Lung (tissue), 12 donors: ENCODE measurements around the gene MICAL2. TPM values are rescaled to one million over a fixed set of nuclear protein-coding genes. Genes with fewer than 3 reads are reported as not detected.

Experiments used
- ATAC-seq: fragments of 200-7000 bp; cut with Tn5 transposase; one replicate; pipeline ENCODE4 v1.9.1; 2020; ENCODE audit warnings: moderate number of reproducible peaks; ENCODE audit not compliant: insufficient read depth, low FRiP score
- DNase-seq, 3 donors: peaks; one replicate each; pipeline ENCODE4 v3.0.0-alpha.2; 2013 to 2017
- H3K27ac ChIP-seq, 2 donors: one replicate each; pipeline ENCODE4 v1.5.1; 2013; ENCODE audit warnings: mild to moderate bottlenecking in 2 of 2, moderate library complexity in 2 of 2, control low read depth in 1 of 2, inconsistent platforms in 1 of 2, low read depth in 1 of 2, low read length in 1 of 2
- H3K27me3 ChIP-seq, 3 donors: one replicate each; pipeline ENCODE4 v1.5.1; 2013; ENCODE audit warnings: low read length in 2 of 3; ENCODE audit not compliant: control insufficient read depth in 3 of 3, insufficient read depth in 3 of 3
- H3K36me3 ChIP-seq, 4 donors: one replicate each; pipeline ENCODE4 v1.5.1; 2013; ENCODE audit warnings: low read length in 4 of 4, mild to moderate bottlenecking in 1 of 4, moderate library complexity in 1 of 4; ENCODE audit not compliant: control insufficient read depth in 4 of 4, insufficient read depth in 4 of 4
- H3K4me1 ChIP-seq, 5 donors: one replicate each; pipeline ENCODE4 v1.5.1; 2013; ENCODE audit warnings: low read length in 5 of 5, mild to moderate bottlenecking in 2 of 5, moderate library complexity in 1 of 5; ENCODE audit not compliant: control insufficient read depth in 5 of 5, insufficient read depth in 5 of 5
- H3K4me3 ChIP-seq: one replicate; pipeline ENCODE4 v1.5.1; 2013; ENCODE audit warnings: mild to moderate bottlenecking, control low read depth, moderate library complexity
- H3K9ac ChIP-seq, 2 donors: one replicate each; pipeline ENCODE4 v1.5.1; 2013; ENCODE audit warnings: low read length in 2 of 2, control low read depth in 1 of 2; ENCODE audit not compliant: insufficient read depth in 1 of 2
- H3K9me3 ChIP-seq, 4 donors: one replicate each; pipeline ENCODE4 v1.5.1; 2013; ENCODE audit warnings: low read length in 3 of 4, mild to moderate bottlenecking in 1 of 4, moderate library complexity in 1 of 4; ENCODE audit not compliant: control insufficient read depth in 4 of 4, insufficient read depth in 3 of 4
- WGBS, 2 donors: extraction: QIAGEN DNeasy Blood & Tissue Kit; methylation state at CpG; one replicate each; pipeline ENCODE4 v1.1.7; 2013; 5-methylcytosine and 5-hydroxymethylcytosine counted together
- polyA plus RNA-seq, 2 donors: library from polyadenylated mRNA; stranded (reverse); fragments of 200-250 nt; gene quantifications; one replicate each; pipeline ENCODE4 v1.2.1, GENCODE V29; 2013
- total RNA-seq, 2 donors: library from RNA; depleted of rRNA in 1 of 2; stranded (reverse); fragments of >200 nt in 1 of 2; gene quantifications; one replicate each; pipeline ENCODE4 v1.2.1, GENCODE V29; 2014 to 2021
- TF ChIP-seq, protein P1 (sequence below): IDR thresholded peaks from 2 replicates; pipeline ENCODE4 v1.5.1; 2012; ENCODE audit warnings: mild to moderate bottlenecking; ENCODE audit errors: control extremely low read depth, extremely low read depth
- donor health status: control.
- donor health status: control.
- donor health status: Bipolar disorder and iron deficiency.
- donor health status: healthy.
- donor health status: DM: yes; HTN: yes; CAD: no.

Gene MICAL2
- total and polyA plus RNA-seq, 4 donors, result 38.2 to 218 (median 99.6) TPM

DNA sequence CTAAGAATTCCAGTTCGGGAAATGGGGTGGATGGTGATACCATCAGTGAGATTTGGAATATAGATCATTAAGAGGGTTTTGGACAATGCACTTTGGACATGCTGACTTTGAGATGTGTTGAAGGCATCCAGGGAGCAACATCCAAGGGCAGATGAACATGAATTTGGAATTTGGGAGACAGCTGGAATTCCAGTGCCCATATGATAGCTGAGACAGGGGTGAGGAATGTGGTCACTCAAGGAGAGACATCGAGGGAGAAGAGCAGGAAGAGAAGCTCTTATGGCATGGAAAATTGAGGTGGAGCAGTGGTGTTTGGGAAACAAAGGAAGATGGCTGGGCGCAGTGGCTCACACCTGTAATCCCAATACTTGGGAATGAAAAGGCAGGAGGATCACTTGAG lies 11.8 kb upstream of the MICAL2 start:
- 87 to 91% methylated on average over 3 of the region's 3 CpGs for WGBS, 2 donors
- no peak for ATAC-seq

DNA sequence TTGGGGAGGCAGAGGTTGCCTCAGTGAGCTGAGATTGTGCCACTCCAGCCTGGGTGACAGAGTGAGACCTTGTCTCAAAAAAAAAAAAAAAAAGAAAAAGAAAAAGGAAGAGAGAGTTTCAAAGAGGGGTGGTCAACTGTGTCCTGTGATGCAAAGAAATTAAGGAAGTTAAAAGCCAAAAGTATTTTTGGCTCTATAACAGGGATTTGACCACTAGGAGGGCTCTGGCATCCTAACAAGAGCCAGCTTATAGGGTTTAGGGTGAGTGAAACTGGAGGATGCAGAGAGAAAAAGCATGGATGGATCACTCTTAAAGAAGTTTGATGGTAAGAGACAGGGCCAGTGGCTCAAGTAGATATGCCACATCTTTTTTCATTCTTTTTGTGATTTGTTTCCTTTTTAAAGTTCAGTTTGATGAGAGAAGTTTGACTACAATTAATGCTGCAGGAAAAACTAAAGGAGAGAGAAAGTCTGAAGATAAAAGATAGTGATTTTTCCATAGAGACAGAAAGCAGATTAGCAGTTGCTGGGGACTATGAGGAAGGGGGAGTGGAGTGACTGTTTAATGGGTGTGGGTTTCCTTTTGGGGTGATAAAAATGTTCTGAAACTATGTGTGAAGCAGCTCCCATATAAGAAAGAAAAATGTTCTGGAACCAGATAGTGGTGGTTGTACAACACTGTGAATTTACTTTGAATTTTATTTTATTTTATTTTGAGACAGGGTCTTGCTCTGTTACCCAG lies 11.1 kb upstream of the MICAL2 start:
- Histone ChIP-seq H3K4me3 (no peak overlapping the region), H3K9ac (no peak overlapping the region), H3K4me1 (peaks cover 0 to 16% (median 4%) of the 10 kb centered on the region in 5 donors), H3K27ac (no peak overlapping the region), H3K9me3 (no peaks in the 10 kb centered on the region), H3K36me3 (no peaks in the 10 kb centered on the region), H3K27me3 (peaks cover 0 to under 1% (median 0%) of the 10 kb centered on the region in 3 donors)
- DNase-seq (no peak), ATAC-seq (no peak)
- TF ChIP-seq, protein P1, sequence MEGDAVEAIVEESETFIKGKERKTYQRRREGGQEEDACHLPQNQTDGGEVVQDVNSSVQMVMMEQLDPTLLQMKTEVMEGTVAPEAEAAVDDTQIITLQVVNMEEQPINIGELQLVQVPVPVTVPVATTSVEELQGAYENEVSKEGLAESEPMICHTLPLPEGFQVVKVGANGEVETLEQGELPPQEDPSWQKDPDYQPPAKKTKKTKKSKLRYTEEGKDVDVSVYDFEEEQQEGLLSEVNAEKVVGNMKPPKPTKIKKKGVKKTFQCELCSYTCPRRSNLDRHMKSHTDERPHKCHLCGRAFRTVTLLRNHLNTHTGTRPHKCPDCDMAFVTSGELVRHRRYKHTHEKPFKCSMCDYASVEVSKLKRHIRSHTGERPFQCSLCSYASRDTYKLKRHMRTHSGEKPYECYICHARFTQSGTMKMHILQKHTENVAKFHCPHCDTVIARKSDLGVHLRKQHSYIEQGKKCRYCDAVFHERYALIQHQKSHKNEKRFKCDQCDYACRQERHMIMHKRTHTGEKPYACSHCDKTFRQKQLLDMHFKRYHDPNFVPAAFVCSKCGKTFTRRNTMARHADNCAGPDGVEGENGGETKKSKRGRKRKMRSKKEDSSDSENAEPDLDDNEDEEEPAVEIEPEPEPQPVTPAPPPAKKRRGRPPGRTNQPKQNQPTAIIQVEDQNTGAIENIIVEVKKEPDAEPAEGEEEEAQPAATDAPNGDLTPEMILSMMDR, result no peak

More for the DNA sequence above, 11.8 kb upstream of the MICAL2 start:
- H3K27ac ChIP-seq, result no peak overlapping the region
- TF ChIP-seq, protein P1, result no peak
- H3K4me1 ChIP-seq, result peaks cover 0 to 14% (median 4%) of the 10 kb centered on the region in 5 donors
- H3K27me3 ChIP-seq, result no peaks in the 10 kb centered on the region
- no peak overlapping the region for H3K4me3 ChIP-seq
- H3K36me3 ChIP-seq, result no peaks in the 10 kb centered on the region
- DNase-seq, result no peak
- H3K9ac ChIP-seq, result no peak overlapping the region
- no peaks in the 10 kb centered on the region for H3K9me3 ChIP-seq

- ATAC-seq (no peak), DNase-seq (no peak)
- TF ChIP-seq, protein P1, result no peak
- H3K4me3 ChIP-seq, result no peak overlapping the region
- H3K27me3 ChIP-seq, result peaks cover 0 to 3% (median 0%) of the 10 kb centered on the region in 3 donors
- 85 to 94% methylated on average over 8 of the region's 8 CpGs for WGBS, 2 donors
- no peaks in the 10 kb centered on the region for H3K9me3 ChIP-seq
- H3K36me3 ChIP-seq, result no peaks in the 10 kb centered on the region
- peak overlapping the region in 1 of 2 donors; percentile 6 for H3K27ac ChIP-seq
- H3K9ac ChIP-seq, result no peak overlapping the region
- H3K4me1 ChIP-seq, result peaks cover 0 to 16% (median 8%) of the 10 kb centered on the region in 5 donors
Measured at GRCh38 chr11:12100429-12100828, 10.0 kb upstream of the MICAL2 start.
